GM12875 (cell line): ENCODE results near the gene RBM39.
"Not testable (repeated sequence)": the region's sequence is repeated elsewhere in the genome, so short reads cannot be mapped to it uniquely, and the experiment has no call there.

Experiments
- H3K4me3 ChIP-seq: one replicate; pipeline ENCODE4 v1.5.1; 2011; ENCODE audit warnings: low read depth, low read length, control low read depth
- CTCF ChIP-seq: IDR thresholded peaks from 2 replicates; pipeline ENCODE4 v1.5.1; 2011; ENCODE audit warnings: low read depth, mild to moderate bottlenecking, control low read depth, inconsistent platforms, low read length, moderate library complexity, borderline replicate concordance; ENCODE audit not compliant: insufficient read depth

RBM39 gene

GRCh38 chr20:35698298-35699126 lies 43.5 kb downstream of the RBM39 start:
- peak overlapping the region; percentile 70 for H3K4me3 ChIP-seq
- no peak for TF ChIP-seq CTCF

GRCh38 chr20:35697696-35698297 lies 44.3 kb downstream of the RBM39 start:
- no peak overlapping the region for H3K4me3 ChIP-seq
- no peak for TF ChIP-seq CTCF

DNA sequence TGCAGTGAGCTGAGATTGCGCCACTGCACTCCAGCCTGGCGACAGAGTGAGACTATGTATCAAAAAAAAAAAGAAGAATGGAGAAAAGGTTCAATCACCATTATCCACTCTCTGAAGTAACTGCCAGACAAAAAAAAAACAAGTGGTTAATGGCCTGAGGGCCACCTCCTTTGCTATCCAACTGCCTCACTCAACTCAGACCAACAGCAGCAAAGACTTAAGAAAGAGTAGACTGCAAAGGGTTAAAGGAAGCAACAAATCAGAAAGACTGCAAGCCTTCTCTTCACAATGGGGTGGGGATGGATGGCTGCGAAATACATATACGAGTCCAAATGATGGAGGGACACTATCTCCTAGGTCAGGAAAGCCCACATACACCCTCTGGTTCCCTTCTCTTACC lies 46.1 kb downstream of the RBM39 start:
- no peak overlapping the region for H3K4me3 ChIP-seq
- TF ChIP-seq CTCF: no peak

GRCh38 chr20:35695245-35695749 lies 46.8 kb downstream of the RBM39 start:
- TF ChIP-seq CTCF: no peak
- H3K4me3 ChIP-seq: no peak overlapping the region

DNA sequence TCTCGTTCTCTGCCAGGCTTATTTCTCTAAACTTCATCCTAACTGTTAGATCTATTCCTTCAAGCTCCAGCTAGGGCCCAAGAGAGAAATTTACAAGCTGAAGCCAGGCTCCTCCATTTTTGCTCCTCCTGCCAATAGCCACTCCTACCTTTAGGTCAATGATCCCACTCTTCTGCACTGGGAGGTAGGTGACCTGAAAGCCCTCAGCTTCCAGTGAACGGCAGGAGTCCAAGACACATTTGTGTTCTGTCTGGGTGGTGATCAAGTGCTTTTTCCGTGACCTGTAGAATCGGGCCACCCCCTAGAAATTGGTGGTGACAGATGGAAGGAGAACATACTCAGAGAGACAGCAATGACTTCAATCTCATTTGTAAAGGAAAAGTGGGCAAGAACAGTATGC lies 51.8 kb downstream of the RBM39 start:
- no peak for TF ChIP-seq CTCF
- no peak overlapping the region for H3K4me3 ChIP-seq

- H3K4me3 ChIP-seq: not testable (repeated sequence)
These were observed 55.2 kb downstream of the RBM39 start for GRCh38 chr20:35686872-35687271.

- H3K4me3 ChIP-seq: not testable (repeated sequence)
These were observed 56.7 kb downstream of the RBM39 start for GRCh38 chr20:35685368-35685767.

GRCh38 chr20:35681960-35682359 lies 60.1 kb downstream of the RBM39 start:
- no peak overlapping the region for H3K4me3 ChIP-seq
- TF ChIP-seq CTCF: no peak
